Right cardiac atrium (tissue), 5 donors: ENCODE data around the gene GIMAP2. TPM values are rescaled to one million over a fixed set of nuclear protein-coding genes. Genes with fewer than 3 reads are reported as not detected.
"Not testable (repeated sequence)": the region's sequence is repeated elsewhere in the genome, so short reads cannot be mapped to it uniquely, and the experiment has no call there.

Experiments used
- ATAC-seq, 2 donors: fragments of 200-7000 bp; cut with Tn5 transposase; one replicate each; pipeline versions ENCODE4 v1.8.0 to v1.9.1; 2020; ENCODE audit warnings: moderate library complexity in 2 of 2, mild to moderate bottlenecking in 1 of 2
- DNase-seq, 3 donors: peaks; one replicate each; pipeline ENCODE4 v3.0.0-alpha.2; 2020
- H3K27ac ChIP-seq: one replicate; pipeline ENCODE4 v1.5.1; 2013; ENCODE audit warnings: mild to moderate bottlenecking, low read length, control low read depth, moderate library complexity
- H3K27me3 ChIP-seq: one replicate; pipeline ENCODE4 v1.6.1; 2013; ENCODE audit not compliant: control insufficient read depth, insufficient read depth
- H3K4me1 ChIP-seq: one replicate; pipeline ENCODE4 v1.6.1; 2013; ENCODE audit warnings: low read length; ENCODE audit not compliant: control insufficient read depth, insufficient read depth
- H3K4me3 ChIP-seq: one replicate; pipeline ENCODE4 v1.5.1; 2013; ENCODE audit warnings: low read length, control low read depth
- H3K9me3 ChIP-seq: one replicate; pipeline ENCODE4 v1.6.1; 2013; ENCODE audit warnings: low read length; ENCODE audit not compliant: control insufficient read depth
- WGBS: extraction: QIAGEN DNeasy Blood & Tissue Kit; methylation state at CpG from one replicate; pipeline ENCODE4 v1.1.7; 2013; 5-methylcytosine and 5-hydroxymethylcytosine counted together
- intact Hi-C, 4 donors: fragments of 100-400 bp; cut with DNase I; formaldehyde crosslinking; loops; one replicate each; pipeline versions ENCODE4 v1.11.0 to v1.14.0; 2022 to 2023
- polyA plus RNA-seq: library from polyadenylated mRNA; stranded (reverse); fragments of 200-250 nt; gene quantifications from one replicate; pipeline ENCODE4 v1.2.3, GENCODE V29; 2013
- total RNA-seq, 4 donors: library from RNA; stranded (reverse); fragmentation: NEBNext Ultra II Directional; extraction: Animal tissue kit (Norgen Biotek cat#: 25700); gene quantifications; one replicate each; pipeline ENCODE4 v1.2.1, GENCODE V29; 2021
- donor health status: healthy with polysubstance abuse.
- donor health status: DM: no; HTN: yes; CAD: no.
- donor health status: DM: no; HTN: no; CAD: no.
- donor health status: DM: no; HTN: yes; CAD: no; lungs with severe emphysema.
- donor health status: DM: yes; HTN: yes; CAD: no.

Gene GIMAP2
- total and polyA plus RNA-seq, 5 donors: 4.1 to 8.3 (median 4.8) TPM

DNA sequence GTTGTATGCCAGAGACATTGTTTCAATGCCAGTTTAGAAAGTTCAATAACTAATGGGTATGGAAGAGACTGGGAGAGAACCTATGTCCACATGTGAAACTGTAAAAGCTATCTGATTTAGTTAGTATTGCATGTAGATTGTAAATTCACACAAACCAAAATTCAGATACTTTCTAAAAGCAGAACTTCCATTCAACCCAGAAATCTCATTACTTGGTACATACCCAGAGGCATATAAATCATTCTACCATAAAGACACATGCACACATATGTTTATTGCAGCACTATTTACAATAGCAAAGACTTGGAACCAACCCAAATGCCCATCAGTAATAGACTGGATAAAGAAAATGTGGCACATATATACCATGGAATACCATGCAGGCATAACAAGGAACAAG lies 22.7 kb upstream of the GIMAP2 start:
- H3K9me3 ChIP-seq, H3K27me3 ChIP-seq, H3K4me3 ChIP-seq, intact Hi-C loops, DNase-seq, ATAC-seq, H3K4me1 ChIP-seq, H3K27ac ChIP-seq: not testable (repeated sequence)

DNA sequence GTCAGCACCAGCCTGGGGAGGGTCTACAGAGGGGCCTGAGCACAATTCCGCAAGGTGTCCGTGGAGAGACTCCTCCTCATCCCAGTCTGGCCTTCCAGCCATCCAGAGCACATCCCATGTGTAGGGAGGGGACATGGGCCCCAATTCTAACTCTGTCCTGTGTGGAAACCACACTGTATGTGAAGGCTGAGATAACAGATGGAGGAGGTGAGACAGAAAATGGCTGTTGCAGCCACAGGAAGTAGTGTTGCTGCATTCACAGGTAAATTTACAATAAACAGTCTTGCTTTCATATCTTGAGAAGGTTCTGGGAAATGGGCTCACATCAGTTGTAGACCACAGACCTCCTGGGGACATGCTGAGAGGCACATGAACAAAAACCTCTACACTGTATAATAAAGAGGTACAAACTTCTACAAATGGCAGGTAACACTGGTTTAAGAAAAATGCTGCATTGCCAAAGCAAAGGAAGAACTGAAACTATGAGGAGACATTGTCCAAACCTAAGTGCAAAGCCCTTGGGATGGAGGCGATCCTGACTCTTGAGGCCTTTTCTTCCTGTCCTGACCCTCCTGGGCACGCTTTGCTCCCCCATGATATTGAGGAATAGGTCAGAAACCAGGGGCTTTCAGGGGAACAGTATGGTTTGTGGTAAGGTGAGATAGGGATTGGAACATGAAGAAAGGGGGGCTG lies 21.6 kb upstream of the GIMAP2 start:
- Histone ChIP-seq H3K9me3 (no peaks in the 10 kb centered on the region), H3K4me3 (no peak overlapping the region), H3K27me3 (no peaks in the 10 kb centered on the region), H3K27ac (no peak overlapping the region), H3K4me1 (no peaks in the 10 kb centered on the region)
- WGBS: 93% methylated on average over 4 of the region's 4 CpGs
- DNase-seq (no peak), ATAC-seq (peak in 1 of 2 donors; percentile 22)
- intact Hi-C loops: no loop called here

DNA sequence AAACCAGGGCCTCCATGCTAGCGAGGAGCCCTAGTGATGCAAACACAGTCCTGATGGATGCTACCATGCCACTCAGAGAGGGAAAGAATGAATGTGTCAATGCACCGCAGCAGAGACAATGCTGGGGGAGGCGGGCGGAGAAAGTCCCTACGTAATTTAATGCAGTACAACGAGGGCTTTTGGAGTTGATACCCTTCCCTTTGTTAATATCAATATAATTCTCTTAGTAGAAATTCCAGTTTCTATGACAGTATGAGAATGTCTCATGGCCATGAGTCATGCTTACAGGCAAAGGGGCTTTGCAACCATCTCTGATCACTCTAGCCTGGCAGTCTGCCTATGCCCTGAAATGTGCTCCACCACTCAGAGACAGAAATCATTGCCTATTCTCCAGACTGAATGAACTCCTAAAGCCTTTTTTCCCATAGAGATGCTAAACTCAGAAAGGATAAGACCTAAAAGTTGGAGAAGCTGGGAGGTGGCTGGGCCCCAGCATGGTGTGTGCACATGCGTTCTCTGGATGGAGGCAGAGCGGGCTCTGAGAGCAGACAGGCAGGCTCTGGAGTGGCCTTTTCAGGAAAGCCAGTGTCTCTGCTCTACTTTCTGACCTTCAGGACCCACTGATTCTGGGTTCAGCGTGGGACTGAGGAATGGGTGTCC lies 20.3 kb upstream of the GIMAP2 start:
- no peak for ATAC-seq
- Histone ChIP-seq H3K27ac (no peak overlapping the region), H3K9me3 (no peaks in the 10 kb centered on the region), H3K4me3 (no peak overlapping the region), H3K27me3 (no peaks in the 10 kb centered on the region), H3K4me1 (no peaks in the 10 kb centered on the region)
- intact Hi-C loops: no loop called here
- WGBS: 93% methylated on average over 9 of the region's 9 CpGs
- no peak for DNase-seq

DNA sequence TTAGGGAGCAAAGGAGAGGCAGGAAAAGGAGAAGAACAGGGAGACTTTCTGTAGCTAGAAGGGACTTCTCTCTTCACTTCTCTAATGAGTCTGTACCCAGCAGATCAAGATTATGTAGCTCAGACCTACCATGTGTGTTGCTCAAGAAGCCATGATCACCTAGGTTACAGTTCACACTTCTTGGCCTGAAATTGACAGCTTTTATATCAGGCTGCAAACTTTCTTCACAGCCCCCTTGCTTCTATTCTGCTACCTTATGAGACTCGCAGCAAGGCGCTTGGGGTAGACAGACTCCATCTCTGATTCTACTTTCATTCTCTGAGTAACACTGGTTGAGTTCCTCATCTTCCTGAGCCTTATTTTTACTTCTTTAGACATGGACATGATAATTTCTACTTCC lies 19.6 kb upstream of the GIMAP2 start:
- DNase-seq: no peak
- Histone ChIP-seq H3K9me3 (no peaks in the 10 kb centered on the region), H3K27ac (no peak overlapping the region), H3K4me3 (no peak overlapping the region), H3K4me1 (no peaks in the 10 kb centered on the region), H3K27me3 (no peaks in the 10 kb centered on the region)
- ATAC-seq: peak in 1 of 2 donors; percentile 15
- intact Hi-C loops: no loop called here
- 88% methylated on average over 2 of the region's 2 CpGs for WGBS

DNA sequence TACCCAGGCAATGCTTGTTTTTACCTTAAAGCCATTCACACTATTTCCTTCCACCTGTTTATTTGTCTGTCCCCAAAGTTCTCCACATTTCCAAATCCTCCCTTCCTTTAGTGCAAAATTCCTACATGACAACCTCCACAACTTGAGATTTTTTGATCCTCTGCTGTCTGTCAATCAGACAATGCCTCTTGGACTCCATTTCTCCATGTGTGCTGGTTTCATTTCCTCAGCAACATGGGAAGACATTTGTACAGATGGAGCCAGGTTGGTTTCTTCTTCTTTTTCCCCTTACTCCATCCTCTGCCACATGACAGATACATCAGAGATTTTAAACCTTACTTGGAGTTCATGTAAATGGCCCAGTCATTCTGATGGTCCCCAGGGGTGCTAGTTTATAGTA lies 19.1 kb upstream of the GIMAP2 start:
- no peak overlapping the region for H3K4me3 ChIP-seq
- no peak overlapping the region for H3K27ac ChIP-seq
- no peak for DNase-seq
- no peak for ATAC-seq
- intact Hi-C loops: no loop called here
- H3K4me1 ChIP-seq: no peaks in the 10 kb centered on the region
- H3K27me3 ChIP-seq: no peaks in the 10 kb centered on the region
- H3K9me3 ChIP-seq: no peaks in the 10 kb centered on the region

DNA sequence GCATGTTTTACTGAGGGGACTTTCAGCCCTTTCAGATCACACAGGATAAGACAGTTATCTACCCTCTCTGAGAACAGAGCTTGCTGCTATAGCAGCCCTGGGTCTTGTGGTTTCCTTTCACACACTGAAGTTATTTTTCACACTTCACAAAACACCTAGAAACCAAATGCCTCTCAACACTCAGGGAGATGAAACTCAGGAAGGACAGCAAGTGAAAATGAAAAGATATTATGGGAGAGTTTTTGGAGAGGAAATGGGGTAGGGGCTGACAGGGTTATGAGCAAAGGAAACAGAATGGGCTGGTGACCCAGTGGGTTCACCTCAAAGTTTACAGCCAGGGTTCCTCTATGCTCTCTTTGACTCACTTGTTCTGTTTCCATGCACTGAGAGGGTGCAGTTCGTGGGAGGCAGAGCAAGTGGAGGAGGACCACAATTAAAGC lies 17.0 kb upstream of the GIMAP2 start:
- Histone ChIP-seq H3K27me3 (no peaks in the 10 kb centered on the region), H3K4me3 (no peak overlapping the region), H3K27ac (no peak overlapping the region), H3K9me3 (no peaks in the 10 kb centered on the region), H3K4me1 (no peaks in the 10 kb centered on the region)
- no peak for DNase-seq
- ATAC-seq: peak; percentile 41 to 55
- intact Hi-C loops: no loop called here
- 59% methylated on average over 1 of the region's 1 CpG for WGBS

DNA sequence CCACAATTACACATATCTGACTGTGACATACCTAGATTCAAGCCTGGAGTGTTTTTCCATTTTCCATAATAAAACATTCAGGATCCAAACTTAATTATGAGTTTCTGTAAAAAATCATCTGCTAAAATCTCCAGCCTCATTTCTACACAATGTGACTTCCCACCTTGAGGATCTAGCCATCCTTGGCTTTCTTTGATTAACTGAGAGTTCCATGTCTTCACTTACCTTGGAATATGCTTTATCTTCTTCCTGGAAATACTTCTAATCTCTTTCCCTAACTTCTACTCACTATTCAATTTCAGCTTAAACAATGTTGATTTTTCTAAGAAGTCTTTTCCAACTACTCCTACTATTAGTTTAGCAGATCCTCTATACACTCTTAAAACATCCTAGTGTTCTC lies 16.5 kb upstream of the GIMAP2 start:
- ATAC-seq: no peak
- intact Hi-C loops: no loop called here

DNA sequence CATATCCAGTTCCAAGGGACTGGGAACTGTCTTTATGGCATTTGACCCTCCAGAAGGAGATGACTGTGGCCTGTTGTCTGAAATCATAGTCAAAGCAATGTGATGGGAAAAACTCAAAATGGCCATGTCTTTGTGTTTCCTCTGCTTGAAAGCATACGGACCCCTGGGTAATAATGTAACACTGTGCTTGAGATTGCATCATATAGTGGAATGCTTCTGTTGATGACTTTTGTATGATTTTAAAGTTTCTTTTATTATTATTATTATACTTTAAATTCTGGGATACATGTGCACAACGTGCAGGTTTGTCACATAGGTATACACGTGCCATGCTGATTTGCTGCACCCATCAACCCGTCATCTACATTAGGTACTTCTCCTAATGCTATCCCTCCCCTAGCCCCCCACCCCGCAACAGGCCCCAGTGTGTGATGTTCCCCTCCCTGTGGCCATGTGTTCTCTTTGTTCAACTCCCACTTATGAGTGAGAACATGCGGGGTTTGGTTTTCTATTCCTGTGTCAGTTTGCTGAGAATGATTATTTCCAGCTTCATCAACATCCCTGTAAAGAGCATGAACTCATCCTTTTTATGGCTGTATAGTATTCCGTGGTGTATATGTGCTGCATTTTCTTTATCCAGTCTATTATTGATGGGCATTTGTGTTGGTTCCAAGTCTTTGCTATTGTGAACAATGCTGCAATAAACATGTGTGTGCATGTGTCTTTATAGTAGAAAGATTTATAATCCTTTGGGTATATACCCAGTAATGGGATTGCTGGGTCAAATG lies 13.5 kb upstream of the GIMAP2 start:
- H3K4me1 ChIP-seq, DNase-seq, H3K4me3 ChIP-seq, H3K27ac ChIP-seq, ATAC-seq, intact Hi-C loops, H3K27me3 ChIP-seq, H3K9me3 ChIP-seq: not testable (repeated sequence)
- 92% methylated on average over 7 of the region's 7 CpGs for WGBS

More for the DNA sequence above, 16.5 kb upstream of the GIMAP2 start:
- no peaks in the 10 kb centered on the region for H3K4me1 ChIP-seq
- H3K4me3 ChIP-seq: no peak overlapping the region
- no peak overlapping the region for H3K27ac ChIP-seq
- H3K9me3 ChIP-seq: no peaks in the 10 kb centered on the region
- DNase-seq: no peak
- H3K27me3 ChIP-seq: no peaks in the 10 kb centered on the region

DNA sequence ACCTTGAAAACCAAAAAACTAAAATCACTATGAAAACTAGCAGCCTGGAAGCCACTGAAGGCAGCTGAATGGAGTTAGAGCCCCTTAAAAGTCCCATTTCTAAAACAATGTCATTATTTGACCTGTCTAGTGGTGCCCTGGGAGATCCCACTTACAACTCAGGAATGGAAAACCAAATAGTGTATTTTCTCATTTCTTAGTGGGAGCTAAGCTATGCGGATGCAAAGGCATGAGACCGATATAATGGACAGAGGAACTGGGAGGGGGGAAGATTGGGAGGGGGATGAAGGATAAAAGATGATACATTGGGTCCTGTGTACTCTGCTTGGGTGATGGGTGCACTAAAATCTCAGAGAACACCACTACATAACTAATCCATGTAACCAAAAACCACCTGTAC lies 9.8 kb upstream of the GIMAP2 start:
- no peak for DNase-seq
- no peaks in the 10 kb centered on the region for H3K27me3 ChIP-seq
- no peaks in the 10 kb centered on the region for H3K4me1 ChIP-seq
- no peaks in the 10 kb centered on the region for H3K9me3 ChIP-seq
- peak overlapping the region; percentile 20 for H3K27ac ChIP-seq
- H3K4me3 ChIP-seq: no peak overlapping the region
- intact Hi-C loops: loop anchor here in 1 of 4 donors (2.0 kb wide), 2 partner anchors 45 to 61 kb away; partner anchors contain the start of gene GIMAP5
- WGBS: 54% methylated on average over 2 of the region's 2 CpGs
- ATAC-seq: no peak

DNA sequence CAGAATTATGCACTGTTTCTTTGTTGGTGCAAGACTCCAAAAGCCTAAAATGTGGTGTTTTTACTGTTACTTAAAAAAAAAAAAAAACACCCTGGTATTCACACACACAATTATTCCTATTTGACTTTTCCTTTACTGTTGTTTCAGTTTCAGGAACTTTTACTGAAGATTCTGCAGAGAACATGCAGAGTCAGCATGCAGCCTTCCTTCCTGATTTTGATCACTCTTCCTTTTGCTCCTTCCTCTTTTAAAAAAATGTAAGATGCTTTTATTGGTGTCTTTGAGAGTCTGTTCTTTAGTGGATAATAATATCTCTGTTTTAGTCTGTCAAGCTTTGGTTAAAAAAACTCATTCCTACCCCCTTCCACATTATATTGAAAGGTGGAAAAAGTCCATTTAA lies 9.2 kb upstream of the GIMAP2 start:
- intact Hi-C loops: loop anchor here in 1 of 4 donors (2.0 kb wide), 2 partner anchors 45 to 61 kb away; partner anchors contain the start of gene GIMAP5

DNA sequence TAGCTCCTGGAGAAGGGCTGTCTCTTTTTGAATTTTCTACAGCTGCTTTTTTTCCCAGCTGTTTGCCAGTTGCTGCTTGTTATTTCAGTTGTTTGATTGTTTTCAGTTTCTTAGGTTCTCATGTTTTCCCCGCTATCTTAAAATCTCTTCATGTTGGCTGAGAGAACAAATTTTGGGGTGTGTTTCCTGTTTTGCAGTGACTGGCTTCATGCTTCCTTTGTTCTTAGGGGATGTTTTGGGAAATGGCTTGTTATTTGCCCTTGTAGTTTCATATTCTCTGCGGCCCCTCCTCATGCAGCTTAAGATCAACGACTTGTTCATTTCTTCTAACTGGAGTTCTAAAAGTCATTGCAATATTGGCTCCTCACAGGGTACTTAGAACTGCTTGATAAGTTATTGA lies 8.7 kb upstream of the GIMAP2 start:
- ATAC-seq: peak; percentile 64 to 91
- H3K27ac ChIP-seq, H3K4me3 ChIP-seq, DNase-seq, H3K27me3 ChIP-seq, H3K4me1 ChIP-seq, H3K9me3 ChIP-seq: not testable (repeated sequence)
- 49% methylated on average over 3 of the region's 3 CpGs for WGBS
- intact Hi-C loops: loop anchor here in 1 of 4 donors (2.0 kb wide), 2 partner anchors 46 to 60 kb away; partner anchors contain the start of gene GIMAP5

More for the DNA sequence above, 9.2 kb upstream of the GIMAP2 start:
- H3K9me3 ChIP-seq, H3K4me1 ChIP-seq, H3K27me3 ChIP-seq, DNase-seq, H3K4me3 ChIP-seq, H3K27ac ChIP-seq: not testable (repeated sequence)
- peak; percentile 43 to 51 for ATAC-seq
